Measurements from ENCODE around the gene TMEM203.

- TF ChIP-seq CTCF (IDR thresholded peaks at IDR 0.05) (no peak), POLR2A (IDR thresholded peaks at IDR 0.05) (no peak)
Measured at GRCh38 chr9:137166380-137167229, 38.8 kb downstream of the TMEM203 start.
